ENCODE measurements around the gene AP1S3. TPM values are rescaled to one million over a fixed set of nuclear protein-coding genes. Genes with fewer than 3 reads are reported as not detected.

Gene AP1S3
- 4.9 and 5.1 TPM in 2 replicates for total RNA-seq (ENCODE audit: low replicate concordance)

GRCh38 chr2:223837287-223838061 lies at the start of gene AP1S3:
AP1S3 (minus strand) TSS chr2:223837582; CDS start chr2:223837450, 132 bp downstream.
- peaks cover 10% of the 10 kb centered on the region for H3F3A ChIP-seq (ENCODE audit: low read depth)
- peaks cover 8% of the 10 kb centered on the region for H3K4me1 ChIP-seq
- H3K36me3 ChIP-seq: no peaks in the 10 kb centered on the region
- H3K4me1 Mint-ChIP-seq: peaks cover 23% of the 10 kb centered on the region
- H3K27ac ChIP-seq: no peak within 1 kb of the TSS
- peak within 1 kb of the TSS; percentile 90 for H3K4me2 ChIP-seq
- H3K9ac ChIP-seq: no peak within 1 kb of the TSS
- peak within 1 kb of the TSS; percentile 98 for H2AFZ ChIP-seq (replicated peaks)
- H3K27me3 Mint-ChIP-seq (ENCODE audit: insufficient read depth, low read depth): peaks cover 11% of the 10 kb centered on the region
- peak within 1 kb of the TSS; percentile 94 for H3K4me3 Mint-ChIP-seq
- no peaks in the 10 kb centered on the region for H3K79me2 ChIP-seq (ENCODE audit: low read depth)
- DNase-seq (ENCODE audit: low spot score): peak; percentile 87
- no peaks in the 10 kb centered on the region for H3K9me3 Mint-ChIP-seq
- H3K9me3 ChIP-seq (ENCODE audit: low read depth): no peaks in the 10 kb centered on the region
- H3K36me3 Mint-ChIP-seq: no peaks in the 10 kb centered on the region
- TF ChIP-seq, protein P1, sequence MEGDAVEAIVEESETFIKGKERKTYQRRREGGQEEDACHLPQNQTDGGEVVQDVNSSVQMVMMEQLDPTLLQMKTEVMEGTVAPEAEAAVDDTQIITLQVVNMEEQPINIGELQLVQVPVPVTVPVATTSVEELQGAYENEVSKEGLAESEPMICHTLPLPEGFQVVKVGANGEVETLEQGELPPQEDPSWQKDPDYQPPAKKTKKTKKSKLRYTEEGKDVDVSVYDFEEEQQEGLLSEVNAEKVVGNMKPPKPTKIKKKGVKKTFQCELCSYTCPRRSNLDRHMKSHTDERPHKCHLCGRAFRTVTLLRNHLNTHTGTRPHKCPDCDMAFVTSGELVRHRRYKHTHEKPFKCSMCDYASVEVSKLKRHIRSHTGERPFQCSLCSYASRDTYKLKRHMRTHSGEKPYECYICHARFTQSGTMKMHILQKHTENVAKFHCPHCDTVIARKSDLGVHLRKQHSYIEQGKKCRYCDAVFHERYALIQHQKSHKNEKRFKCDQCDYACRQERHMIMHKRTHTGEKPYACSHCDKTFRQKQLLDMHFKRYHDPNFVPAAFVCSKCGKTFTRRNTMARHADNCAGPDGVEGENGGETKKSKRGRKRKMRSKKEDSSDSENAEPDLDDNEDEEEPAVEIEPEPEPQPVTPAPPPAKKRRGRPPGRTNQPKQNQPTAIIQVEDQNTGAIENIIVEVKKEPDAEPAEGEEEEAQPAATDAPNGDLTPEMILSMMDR (IDR thresholded peaks at IDR 0.05): peak; percentile 19
- TF ChIP-seq EZH2phosphoT487 (IDR thresholded peaks at IDR 0.05) (peak; percentile 50), EZH2 (IDR thresholded peaks at IDR 0.05) (peak; percentile 60)
- no peak within 1 kb of the TSS for H3K27ac Mint-ChIP-seq
- no peaks in the 10 kb centered on the region for H4K20me1 ChIP-seq (ENCODE audit: low read depth)
- H3K27me3 ChIP-seq: peaks cover 20% of the 10 kb centered on the region
- H3K4me3 ChIP-seq: peak within 1 kb of the TSS; percentile 86

GRCh38 chr2:223887127-223887526 lies 49.7 kb upstream of the AP1S3 start:
- no peak overlapping the region for H3K27ac Mint-ChIP-seq
- Histone ChIP-seq H3K36me3 (peaks cover 13% of the 10 kb centered on the region), H3K27me3 (no peaks in the 10 kb centered on the region), H3K27ac (peak overlapping the region; percentile 22), H3K9me3 (ENCODE audit: low read depth) (no peaks in the 10 kb centered on the region), H3K79me2 (ENCODE audit: low read depth) (no peaks in the 10 kb centered on the region), H3F3A (ENCODE audit: low read depth) (no peaks in the 10 kb centered on the region), H3K4me1 (no peaks in the 10 kb centered on the region), H2AFZ (replicated peaks) (no peak overlapping the region), H3K4me3 (no peak overlapping the region), H3K9ac (no peak overlapping the region), H4K20me1 (ENCODE audit: low read depth) (no peaks in the 10 kb centered on the region), H3K4me2 (no peak overlapping the region)
- H3K4me3 Mint-ChIP-seq: no peak overlapping the region
- H3K4me1 Mint-ChIP-seq: no peaks in the 10 kb centered on the region
- H3K36me3 Mint-ChIP-seq: peaks cover 29% of the 10 kb centered on the region
- no peaks in the 10 kb centered on the region for H3K27me3 Mint-ChIP-seq (ENCODE audit: insufficient read depth, low read depth)
- no peaks in the 10 kb centered on the region for H3K9me3 Mint-ChIP-seq
- no peak for DNase-seq (ENCODE audit: low spot score)
- TF ChIP-seq, protein P1 (IDR thresholded peaks at IDR 0.05): no peak
- TF ChIP-seq EZH2phosphoT487 (IDR thresholded peaks at IDR 0.05) (no peak), EZH2 (IDR thresholded peaks at IDR 0.05) (no peak)

DNA sequence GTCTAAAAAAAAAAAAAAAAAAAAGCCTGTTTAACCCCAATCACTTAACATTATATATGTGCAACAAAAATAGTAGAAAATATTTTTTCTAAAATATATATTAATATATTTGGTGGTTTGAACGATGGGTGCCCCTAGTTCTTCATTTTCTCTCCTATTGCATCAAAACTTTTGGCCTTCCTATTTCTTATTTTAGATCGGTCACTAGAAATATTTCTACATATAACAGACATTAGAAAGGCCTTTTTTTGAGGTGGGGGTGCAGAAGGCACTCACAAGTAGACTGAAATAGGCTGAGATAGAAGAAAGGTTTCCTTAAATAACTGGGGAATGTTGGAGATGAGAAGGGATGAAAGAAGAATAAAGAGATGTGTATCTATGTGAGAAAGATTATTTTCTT lies 49.3 kb upstream of the AP1S3 start:
- Histone ChIP-seq H3F3A (ENCODE audit: low read depth) (no peaks in the 10 kb centered on the region), H3K4me1 (no peaks in the 10 kb centered on the region), H2AFZ (replicated peaks) (no peak overlapping the region), H3K4me3 (no peak overlapping the region), H3K36me3 (peaks cover 13% of the 10 kb centered on the region), H4K20me1 (ENCODE audit: low read depth) (no peaks in the 10 kb centered on the region), H3K27me3 (no peaks in the 10 kb centered on the region), H3K4me2 (no peak overlapping the region), H3K79me2 (ENCODE audit: low read depth) (no peaks in the 10 kb centered on the region), H3K9me3 (ENCODE audit: low read depth) (no peaks in the 10 kb centered on the region), H3K9ac (no peak overlapping the region), H3K27ac (no peak overlapping the region)
- Mint-ChIP-seq H3K27ac (no peak overlapping the region), H3K4me1 (no peaks in the 10 kb centered on the region), H3K4me3 (no peak overlapping the region), H3K36me3 (peaks cover 31% of the 10 kb centered on the region), H3K27me3 (ENCODE audit: insufficient read depth, low read depth) (no peaks in the 10 kb centered on the region), H3K9me3 (no peaks in the 10 kb centered on the region)
- TF ChIP-seq EZH2 (IDR thresholded peaks at IDR 0.05) (no peak), EZH2phosphoT487 (IDR thresholded peaks at IDR 0.05) (no peak)
- TF ChIP-seq, protein P1 (IDR thresholded peaks at IDR 0.05): no peak
- DNase-seq (ENCODE audit: low spot score): no peak
